ENCODE measurements around the gene IPCEF1.

Gene IPCEF1

GRCh38 chr6:154363821-154364220 lies 7.2 kb upstream of the IPCEF1 start:
- no peak for DNase-seq (ENCODE audit: low read depth)
- no peak overlapping the region for H3K4me3 ChIP-seq (ENCODE audit: low read depth, low read length)
- TF ChIP-seq CTCF (conservative IDR thresholded peaks at IDR 0.05; ENCODE audit: low read depth, low read length): no peak

DNA sequence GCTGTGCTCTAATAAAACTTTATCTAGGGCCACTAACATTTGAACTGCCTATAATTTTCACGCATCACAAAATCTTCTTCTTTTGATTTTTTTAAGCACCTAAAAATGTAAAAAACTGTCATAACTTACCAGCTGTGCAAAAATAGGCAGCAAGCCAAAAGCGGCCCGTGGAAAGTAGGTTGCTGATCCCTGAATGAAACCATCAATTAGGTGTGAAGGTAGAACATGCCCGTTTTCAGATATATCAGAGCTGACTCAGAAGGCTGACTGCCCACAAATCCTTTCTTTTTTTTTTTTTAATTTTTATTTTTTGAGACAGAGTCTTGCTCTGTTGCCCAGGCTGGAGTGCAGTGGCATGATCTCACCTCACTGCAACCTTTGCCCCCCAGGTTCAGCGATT lies 4.9 kb upstream of the IPCEF1 start:
- no peak for DNase-seq (ENCODE audit: low read depth)
- no peak for TF ChIP-seq CTCF (conservative IDR thresholded peaks at IDR 0.05; ENCODE audit: low read depth, low read length)
- H3K4me3 ChIP-seq (ENCODE audit: low read depth, low read length): no peak overlapping the region

- TF ChIP-seq CTCF (conservative IDR thresholded peaks at IDR 0.05; ENCODE audit: low read depth, low read length): no peak
- DNase-seq (ENCODE audit: low read depth): no peak
- H3K4me3 ChIP-seq (ENCODE audit: low read depth, low read length): no peak overlapping the region
Observed at GRCh38 chr6:154360476-154360875, 3.9 kb upstream of the IPCEF1 start.

DNA sequence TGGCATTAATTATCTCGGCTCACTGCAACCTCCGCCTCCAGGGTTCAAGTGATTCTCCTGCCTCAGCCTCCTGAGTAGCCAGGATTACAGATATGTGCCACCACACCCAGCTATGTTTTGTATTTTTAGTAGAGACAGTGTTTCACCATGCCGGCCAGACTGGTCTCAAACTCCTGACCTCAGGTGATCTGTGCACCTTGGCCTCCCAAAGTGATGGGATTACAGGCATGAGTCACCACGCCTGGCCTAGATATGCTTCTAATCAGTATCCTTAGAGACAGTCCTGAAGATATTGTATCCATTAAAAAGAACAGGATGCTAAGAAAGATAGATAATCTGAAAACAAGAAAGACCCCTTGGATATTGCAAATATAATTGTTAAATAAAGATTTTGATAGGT lies 3.1 kb upstream of the IPCEF1 start:
- no peak overlapping the region for H3K4me3 ChIP-seq (ENCODE audit: low read depth, low read length)
- no peak for TF ChIP-seq CTCF (conservative IDR thresholded peaks at IDR 0.05; ENCODE audit: low read depth, low read length)
- DNase-seq (ENCODE audit: low read depth): no peak

DNA sequence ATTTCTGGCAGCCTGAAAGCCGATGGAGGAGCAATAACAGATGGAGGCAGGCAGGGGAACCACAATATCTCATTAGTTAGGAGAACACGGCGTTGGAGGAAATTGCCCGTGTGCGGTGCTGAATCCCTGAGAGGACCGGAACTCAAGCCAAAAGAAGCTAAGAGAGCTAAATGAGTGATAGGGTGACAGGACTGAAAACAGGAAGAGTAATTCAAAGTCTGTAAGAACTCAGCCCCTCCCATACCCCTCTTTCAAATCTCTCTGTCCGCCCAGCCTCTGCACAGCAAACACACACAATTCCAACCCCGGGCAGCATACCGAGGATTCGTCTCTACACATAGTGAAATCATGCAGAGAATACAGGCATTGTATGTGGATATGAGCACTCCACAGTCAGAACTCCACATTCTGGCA lies 2.6 kb upstream of the IPCEF1 start:
- DNase-seq (ENCODE audit: low read depth): no peak
- TF ChIP-seq CTCF (conservative IDR thresholded peaks at IDR 0.05; ENCODE audit: low read depth, low read length): no peak
- H3K4me3 ChIP-seq (ENCODE audit: low read depth, low read length): no peak overlapping the region

GRCh38 chr6:154358019-154358545 lies 1.5 kb upstream of the IPCEF1 start:
- no peak overlapping the region for H3K4me3 ChIP-seq (ENCODE audit: low read depth, low read length)
- TF ChIP-seq CTCF (conservative IDR thresholded peaks at IDR 0.05; ENCODE audit: low read depth, low read length): no peak
- DNase-seq (ENCODE audit: low read depth): no peak

DNA sequence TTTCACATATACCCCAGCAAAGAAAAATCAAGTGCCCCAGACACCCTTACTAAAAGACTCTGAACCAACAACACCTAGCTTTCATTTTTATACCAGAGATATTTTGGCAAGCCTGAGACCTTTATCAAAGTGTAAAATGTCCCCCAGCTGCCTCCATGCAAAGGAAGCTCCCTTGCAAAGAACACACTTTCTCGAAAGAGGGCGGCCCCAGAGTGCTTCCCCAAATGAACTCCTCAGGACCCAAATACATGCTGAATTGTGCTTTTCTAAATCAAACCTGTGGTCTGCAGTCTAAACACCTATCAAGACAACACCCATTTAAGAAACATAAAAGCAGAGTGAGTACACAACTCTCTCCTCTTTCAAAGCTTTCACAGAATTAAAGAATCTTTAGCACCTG lies 490 bp downstream of the IPCEF1 start:
- no peak for TF ChIP-seq CTCF (conservative IDR thresholded peaks at IDR 0.05; ENCODE audit: low read depth, low read length)
- no peak overlapping the region for H3K4me3 ChIP-seq (ENCODE audit: low read depth, low read length)
- DNase-seq (ENCODE audit: low read depth): no peak
